NCI-H1105 (cell line): ENCODE results near the gene COL25A1.

Experiments used
- DNase-seq: peaks from one replicate; lab custom pipeline; 2025; lab: John Stamatoyannopoulos, UW

The COL25A1 gene

DNA sequence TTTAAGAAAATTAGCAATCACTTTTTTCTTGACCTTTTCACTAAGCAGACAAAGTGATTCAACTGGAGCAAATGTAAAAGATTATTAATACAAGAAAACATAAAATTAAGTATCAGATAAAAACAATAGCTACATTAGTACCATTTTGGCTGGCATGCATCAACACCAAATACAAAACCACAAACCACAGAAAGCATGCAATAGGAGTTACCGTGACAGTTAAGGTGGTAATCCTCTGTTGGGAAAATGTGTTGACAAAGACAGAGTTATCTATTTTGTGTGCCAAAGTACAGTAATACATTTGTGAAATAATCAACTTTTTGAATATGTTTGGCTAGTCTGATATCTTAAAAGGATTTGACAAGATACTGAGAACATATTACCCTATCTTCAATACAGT, 449.8 kb downstream of the COL25A1 start:
- DNase-seq, result no peak

DNA sequence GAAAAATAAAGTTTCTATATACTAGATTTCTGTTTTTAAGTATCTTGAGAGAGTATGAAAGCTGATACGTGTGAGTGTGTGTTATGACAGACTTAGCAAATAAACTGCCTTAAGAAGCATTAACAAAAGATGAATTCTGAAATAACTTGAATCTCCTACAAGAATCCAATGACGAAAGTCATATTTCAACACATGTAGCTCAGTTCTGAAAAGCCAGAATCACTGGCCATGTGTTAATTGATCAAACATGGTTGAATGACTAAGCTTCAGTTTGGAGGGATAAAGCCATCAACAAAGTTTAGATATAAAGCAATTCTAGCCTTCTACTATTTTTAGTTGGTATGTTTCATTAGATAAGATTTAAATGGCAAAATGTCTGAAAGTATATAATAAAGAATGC, 451.1 kb downstream of the COL25A1 start:
- no peak for DNase-seq

DNA sequence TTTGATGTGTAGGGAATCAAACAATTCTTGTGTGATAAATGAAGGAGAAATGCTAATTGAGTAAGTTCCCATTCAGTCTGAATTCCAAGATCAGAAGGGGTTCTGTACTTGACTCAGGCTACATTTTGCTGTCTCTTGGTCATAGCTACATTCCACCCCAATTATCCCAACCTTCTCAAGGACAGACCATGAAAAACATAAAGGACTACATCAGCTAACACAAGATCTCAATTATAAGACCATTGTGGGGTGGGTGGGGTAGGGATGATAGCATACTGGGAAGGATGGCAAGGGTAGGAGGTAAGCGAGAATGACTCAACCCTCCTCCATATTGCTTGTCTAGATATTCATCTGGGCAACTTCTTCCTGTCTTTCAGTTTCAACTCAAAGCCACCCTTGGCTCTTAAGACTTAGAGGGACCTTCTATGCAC, 452.2 kb downstream of the COL25A1 start:
- no peak for DNase-seq

DNA sequence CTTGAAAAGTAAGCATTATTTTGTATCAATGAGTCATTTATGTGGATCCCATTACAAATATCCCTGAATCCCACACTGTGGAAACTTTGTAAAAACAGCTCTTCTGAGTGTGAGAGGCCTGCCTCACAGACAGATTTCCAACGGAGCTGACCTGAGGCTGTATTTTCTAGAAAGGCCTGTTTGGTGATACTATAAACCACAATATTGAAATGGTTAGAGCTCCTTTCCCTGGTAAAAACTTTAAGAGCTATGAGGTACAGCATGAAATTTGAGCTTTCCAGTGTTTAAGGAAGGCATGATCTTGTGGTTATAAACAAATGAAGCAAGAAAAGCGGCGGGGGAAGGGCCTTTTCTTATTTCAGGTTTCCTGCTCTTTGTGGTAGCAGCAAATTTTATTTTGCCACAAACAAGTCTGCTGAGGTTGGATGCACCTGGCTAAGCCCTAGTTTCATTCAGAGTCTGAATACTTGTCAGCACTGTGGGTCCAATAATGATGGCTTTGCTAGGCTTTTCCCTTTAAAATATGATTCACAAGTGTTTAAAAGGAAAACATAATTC, 452.8 kb downstream of the COL25A1 start:
- no peak for DNase-seq

DNA sequence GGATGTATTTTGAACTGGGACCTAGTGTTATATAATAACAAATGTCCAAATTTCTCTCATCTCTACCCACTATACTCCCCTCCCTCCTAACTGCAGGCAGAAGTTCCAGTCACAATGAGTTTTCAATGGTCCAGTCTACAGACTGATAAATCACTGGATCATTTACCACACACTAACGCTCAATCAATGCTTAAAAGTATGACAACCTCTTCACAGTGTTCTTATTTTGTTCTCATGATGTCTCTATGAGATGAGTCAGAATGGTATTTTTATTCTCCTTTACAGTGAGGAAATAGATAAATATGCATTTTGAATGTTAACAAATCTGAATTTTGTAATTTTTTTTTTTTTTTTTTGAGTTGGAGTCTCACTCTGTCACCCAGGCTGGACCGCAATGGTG, 455.9 kb downstream of the COL25A1 start:
- no peak for DNase-seq

DNA sequence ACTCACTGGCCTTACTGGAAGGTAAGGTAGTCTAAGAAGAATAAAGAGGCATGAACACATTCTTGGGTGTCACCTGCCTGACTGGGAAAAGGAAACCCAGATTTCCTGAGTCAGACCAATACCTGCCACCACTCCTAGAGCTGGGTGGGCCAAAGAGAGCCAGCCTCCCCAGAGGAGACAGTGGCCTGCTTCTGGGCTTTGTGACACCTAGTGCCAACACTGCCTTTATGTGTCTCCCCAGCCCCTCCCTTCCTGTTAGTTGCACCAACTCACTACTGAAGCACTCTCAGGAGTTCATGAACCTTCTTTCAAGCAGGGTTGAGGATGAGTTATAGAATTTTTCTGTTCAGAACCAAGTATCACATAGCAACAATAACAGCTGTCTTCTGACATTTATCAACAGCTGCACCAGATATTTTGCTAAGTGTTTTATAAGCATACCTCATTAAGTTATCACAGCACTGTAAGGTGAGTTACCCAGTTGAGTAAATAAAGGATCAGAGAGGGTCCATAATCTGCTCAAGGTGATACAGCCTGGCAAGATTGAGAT, 462.0 kb downstream of the COL25A1 start:
- DNase-seq, result no peak

DNA sequence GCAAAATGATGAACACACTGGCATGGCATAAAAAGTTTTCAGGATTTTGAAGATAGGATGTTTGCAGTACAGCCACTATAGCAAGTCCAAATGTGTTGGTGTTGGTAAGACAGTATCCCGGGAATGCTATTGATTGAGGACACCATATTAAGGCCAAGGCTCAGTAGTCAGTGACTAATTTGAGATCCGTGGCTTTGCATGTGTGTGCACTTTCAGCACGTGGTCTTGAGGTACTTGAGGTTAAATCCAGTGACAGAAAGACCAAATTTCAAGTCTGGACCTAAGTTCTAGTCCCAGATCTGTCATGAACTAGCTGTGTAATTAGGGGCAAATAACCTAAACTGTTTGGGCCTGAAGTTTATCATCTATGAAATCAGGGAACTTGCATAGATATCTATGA, 463.1 kb downstream of the COL25A1 start:
- no peak for DNase-seq

DNA sequence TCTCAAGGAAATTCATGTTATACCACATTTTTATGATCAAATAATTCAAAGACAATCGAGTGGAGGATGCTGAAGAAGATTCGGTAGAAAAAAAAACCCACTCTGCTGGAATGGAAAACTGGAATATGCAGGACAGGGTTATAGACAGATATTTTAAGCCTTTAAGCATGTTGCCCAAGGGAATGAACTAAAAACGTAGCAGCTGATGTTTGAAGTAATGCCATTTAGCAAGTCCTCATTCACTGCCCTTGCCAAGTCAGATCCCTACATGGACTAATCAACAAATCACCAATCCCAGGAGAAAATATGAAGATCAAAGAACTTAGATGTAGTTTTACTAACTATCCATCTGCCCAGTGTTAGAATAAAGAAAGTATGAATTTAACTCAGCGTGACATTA, 464.0 kb downstream of the COL25A1 start:
- no peak for DNase-seq

DNA sequence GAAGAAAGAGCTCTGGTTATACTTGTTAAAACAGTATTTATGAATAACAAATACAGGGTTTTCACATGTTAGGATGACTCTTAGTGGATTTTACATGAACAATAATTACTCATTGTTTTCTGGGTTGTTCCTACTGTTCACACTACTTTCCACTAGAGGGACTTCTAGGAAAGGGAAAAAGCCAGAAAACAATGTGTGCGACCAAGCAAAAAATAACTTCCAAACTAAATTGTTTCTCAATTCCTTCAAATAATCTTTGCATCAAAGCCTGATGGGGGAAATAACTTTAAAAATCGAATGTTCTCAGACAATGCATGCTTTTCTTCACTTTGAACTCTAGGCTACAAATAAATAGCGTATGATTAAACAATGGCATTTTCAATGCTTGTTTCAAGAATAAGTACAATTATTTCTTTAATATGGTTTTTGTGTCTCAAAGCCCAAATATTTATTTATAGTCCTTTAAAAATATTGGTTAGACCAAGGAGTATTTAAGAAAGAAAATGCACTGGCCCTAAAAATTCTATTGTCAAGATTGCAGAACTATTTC, 467.5 kb downstream of the COL25A1 start:
- DNase-seq, result no peak

DNA sequence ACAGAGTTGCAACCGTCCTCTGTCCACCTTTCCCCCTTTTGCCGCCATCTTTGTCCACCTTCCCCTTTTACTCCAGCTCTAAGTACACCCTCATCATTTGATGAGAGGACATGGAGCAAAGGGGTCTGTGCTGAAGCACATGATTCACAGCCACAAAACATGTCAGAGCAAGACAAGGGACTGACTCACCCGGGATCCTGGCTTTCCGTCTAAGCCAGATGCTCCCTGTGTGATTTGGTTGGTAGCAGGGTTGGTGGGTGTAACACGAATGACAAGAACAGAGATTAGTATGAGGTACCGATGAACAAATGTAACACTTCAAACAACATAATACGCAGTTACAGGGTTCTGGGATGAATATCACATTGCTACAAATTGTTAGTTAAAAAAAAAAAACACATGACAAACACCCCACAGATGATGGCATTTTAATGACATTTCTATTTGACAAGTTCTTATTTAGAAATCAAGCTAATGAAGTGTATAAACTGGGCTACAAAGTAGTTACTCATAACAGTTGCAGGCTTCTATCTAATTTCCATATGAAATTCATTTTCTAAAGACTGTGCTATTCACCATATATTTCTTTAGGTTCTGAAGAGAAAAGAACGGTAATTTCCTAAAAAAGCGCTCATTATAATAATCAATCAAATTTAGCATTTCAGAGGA, 468.2 kb downstream of the COL25A1 start:
- no peak for DNase-seq

DNA sequence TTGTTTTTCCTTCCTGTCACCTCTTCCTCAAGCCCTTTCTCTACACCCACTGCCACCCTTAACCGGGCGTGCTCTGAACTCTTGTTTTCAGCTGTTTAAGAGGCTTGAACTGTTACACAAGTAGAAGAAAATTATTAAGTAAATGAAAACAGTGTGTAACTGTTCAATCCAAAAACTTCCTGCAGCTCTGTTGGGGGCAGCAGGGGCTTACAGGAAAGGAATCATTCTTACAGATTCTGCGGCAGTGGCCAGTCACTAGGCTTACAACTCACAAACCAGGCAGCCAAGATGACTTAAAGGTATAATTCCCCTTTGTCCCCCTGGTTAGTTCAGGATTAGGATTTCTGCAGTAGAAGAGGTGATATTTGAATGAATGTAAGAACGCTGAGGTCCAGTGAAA, 469.4 kb downstream of the COL25A1 start:
- DNase-seq, result no peak

DNA sequence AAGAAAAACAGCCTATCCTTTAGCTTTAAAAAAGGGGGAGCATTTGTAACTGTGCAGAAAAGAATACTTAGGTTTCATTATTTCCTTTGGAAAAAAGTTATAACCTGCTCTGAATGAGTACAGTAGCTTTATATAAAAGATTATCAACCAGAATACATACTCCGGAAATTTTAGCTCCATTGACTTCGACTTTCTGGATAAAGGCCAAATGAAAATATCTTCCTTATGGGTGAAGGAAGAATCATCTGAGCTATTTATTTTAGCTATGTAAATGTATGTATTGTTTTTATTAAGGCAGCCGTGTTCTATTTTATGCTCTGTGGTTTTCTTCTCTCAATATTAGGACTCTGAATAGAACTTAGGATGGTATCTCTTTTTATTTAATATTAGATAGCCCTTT, 470.6 kb downstream of the COL25A1 start:
- no peak for DNase-seq

DNA sequence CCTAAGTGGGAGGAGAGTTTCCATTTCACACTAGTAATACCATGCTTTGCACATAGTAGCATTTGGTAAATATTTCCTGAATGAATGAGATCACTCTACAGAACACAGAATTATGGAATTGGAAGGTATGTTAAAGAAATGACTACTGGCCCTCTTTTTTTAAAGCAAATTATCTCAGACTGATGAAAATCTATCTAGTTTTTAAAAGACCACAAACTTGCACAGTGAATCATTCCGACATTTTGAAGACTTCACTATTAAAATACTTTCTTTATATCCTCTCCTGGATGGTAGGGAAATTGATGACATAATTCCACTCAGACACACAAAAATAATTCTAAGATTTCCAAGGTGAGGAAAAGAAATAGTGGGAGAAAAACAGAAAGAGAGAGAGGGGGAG, 471.2 kb downstream of the COL25A1 start:
- DNase-seq, result no peak

DNA sequence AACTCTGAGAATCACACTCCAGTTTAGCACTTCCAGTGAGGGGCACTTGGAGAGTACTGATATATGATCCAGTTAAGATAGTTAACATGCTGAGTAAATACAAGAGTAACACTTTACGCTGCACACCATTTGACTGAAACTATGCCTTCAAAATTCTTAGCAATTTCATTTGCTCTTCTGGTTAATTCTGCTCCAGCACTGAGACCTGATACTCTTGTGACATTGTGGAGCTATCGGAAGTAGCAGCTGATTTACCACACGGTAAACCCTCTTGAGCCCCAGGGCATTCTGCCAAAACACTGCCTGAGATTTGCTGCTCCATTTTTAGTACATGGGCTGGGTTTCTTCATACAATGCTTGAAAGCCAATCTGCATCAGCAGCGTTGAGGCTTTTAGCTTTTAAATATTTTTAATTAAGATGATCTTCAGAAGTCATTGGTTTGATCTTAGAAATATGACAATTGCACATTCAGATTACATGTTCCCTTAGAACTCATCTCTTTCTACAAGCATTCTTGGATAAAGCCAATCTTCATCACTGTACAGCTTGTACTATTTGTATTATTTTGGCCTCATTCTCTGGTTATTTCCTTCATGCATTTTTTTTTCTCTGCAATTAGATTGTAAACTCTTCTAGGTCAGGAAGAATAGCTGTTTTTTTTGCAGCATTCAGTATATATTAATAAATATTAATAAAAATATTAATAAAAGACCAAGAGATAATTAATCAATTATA, 471.8 kb downstream of the COL25A1 start:
- DNase-seq, result peak; percentile 34

DNA sequence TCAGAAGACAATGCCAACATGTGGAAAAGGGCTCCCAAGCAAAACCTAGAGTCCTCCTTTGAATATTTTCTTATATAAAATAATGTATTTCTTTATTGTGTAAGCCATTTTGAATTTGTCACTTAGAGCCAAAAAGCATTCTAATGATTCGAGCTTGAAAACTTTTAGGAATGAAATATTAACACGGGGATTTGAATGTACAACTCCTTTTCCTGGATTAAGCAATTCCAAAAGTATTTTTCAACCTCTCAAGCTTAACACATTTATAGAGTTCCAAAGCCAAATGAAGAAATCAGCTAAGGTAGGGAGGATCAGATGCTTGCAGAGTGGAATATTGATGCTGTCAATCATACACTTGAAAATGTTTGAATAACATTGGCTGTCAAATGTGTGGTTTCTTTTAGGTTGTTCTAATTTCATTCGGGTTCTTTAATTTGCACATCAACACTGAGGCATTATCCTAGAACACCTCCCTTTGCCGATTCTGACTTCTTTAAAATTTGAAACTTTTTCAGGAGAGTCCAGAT, 472.4 kb downstream of the COL25A1 start:
- DNase-seq, result no peak

DNA sequence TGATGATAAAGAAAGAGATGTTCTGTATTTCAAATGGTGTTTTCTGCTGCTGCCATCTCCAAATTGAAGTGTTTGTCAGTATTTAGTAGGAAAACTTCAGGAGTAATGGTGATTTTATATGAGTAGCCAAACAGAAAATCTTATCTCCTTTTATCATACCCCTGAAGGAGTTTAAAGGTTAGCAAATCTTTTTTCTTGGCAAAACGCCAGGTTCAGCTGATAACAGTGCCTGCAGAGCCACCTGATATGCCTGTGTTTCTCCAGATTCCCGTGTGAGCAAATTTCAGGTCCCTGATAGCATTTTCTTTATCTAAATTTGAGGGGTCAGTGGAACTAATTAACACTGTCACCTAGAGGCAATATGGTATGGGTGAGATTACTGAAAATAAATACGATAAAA, 473.8 kb downstream of the COL25A1 start:
- no peak for DNase-seq

DNA sequence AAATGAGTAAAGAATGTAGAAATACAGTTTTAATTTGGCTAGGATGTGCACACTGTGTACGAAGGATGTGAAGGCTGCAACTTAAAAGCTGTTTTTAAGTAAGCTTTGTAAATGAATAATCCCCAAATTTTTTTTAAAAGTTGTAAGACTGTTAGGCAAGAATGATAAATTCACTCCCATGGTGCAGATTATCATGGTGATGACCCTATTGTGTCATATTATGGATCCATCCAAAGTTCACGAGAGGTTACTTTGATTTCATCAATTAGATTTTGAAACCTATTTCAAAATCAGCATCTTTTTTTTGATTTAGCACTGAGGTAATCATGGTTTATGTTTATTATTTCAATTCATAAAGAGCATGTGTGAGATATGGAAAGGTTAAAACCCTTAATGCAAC, 476.7 kb downstream of the COL25A1 start:
- no peak for DNase-seq

DNA sequence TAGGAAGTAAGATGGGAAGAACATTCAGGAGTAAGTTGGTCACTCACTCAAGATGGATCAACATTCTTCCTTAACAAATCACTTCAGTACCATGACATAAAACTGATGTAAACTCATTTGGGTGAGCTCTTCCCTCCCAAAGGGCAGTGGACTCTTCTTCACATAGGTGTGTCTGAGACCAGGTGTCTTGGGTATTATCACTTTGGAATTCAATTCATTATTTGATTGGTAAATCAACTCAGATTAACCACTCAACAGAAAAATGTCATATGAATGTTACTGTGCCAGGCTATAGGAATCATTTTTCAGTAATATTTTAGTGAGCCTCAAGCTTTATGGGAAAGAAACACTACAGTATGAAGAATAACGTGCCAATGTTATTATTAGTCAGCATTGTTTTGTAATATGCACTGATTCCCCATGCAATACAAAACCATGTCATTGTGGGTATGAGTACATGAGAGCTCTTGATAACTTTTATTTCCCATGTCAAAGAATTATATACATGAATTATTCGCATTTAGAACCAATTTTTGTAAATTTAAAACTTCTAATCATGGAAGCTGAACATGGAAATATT, 481.0 kb downstream of the COL25A1 start:
- DNase-seq, result no peak

DNA sequence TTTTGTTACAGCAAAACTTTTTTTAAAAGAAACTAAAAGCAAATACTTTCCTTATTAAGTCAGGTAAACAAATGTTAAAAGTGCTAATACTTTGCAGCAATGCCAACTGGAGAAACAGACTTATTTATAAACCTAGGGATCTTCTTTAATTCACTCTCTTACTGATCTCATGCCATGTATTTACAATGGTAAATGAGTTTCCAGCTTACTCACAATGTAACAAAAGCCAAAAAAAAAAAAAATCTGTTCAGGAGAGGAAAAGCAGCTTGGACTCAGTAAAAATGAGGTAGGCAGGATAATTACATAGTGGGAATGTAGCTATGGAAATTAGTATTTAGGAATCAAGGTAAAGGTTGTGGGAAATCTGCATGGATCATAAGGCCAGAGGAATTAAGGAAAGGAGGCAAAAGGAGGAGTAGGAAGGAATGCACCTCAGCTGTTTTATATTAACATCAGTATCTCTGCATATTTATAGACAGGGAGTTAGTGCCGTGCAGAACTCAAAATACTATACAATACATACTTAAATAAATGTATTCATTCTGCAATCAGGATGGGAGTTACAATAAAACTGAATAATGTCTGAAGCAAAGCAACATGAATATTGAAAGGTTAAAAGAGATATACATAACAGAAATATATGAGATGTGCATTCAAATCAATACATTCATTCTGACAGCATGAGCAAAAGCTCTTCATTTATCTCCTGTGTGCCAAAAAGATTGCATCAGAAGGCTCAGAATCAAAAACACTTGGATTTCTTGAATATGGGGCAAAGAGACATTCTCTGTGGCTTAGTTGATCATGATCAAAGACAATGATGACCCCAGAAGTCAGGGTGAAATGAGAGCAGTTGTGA, 481.7 kb downstream of the COL25A1 start:
- DNase-seq, result no peak

DNA sequence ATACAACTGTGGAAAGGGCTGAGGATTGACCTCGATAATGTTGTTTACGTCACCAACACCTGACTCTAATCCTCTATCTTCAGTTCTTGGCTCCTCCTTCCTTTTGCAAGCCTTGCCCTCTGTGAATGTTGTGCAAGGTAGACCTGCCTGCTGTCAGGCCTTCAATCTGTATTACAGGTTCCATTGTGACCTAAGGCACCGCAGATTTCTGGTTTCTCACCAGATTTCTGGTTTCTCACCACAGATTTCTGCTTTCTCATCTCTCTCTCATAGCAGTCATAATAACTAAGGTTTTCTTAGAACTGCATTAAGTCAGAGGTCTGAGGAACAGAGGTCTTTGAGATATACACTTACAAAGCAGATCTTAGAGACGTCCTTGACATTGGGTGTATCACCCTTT, 488.1 kb downstream of the COL25A1 start:
- no peak for DNase-seq

DNA sequence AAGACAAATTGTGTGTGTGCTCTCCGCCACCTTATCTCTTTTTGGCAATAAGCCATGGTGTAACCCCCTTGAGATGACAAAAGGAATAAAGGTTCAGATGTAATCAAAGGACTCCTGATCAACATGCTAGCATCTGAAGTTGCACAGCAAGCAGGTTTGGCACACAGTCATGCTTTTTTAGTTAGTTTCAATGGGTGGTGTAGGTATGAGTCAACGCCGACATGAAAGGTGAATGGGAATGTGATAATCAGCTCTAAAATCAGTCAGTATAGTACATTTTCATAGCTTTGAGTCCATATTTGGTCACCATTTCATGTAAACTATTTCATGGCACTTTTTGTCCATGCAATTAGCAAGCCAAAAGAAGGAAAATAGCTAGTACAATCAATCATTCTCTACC, 489.2 kb downstream of the COL25A1 start:
- no peak for DNase-seq
